G401 (cell line): ENCODE measurements around the gene IRAK1. TPM values are rescaled to one million over a fixed set of nuclear protein-coding genes. Genes with fewer than 3 reads are reported as not detected.

ENCODE experiments used
- DNase-seq: peaks from one replicate; pipeline ENCODE4 v3.0.0-alpha.2; 2015; ENCODE audit warnings: low spot score
- in situ Hi-C: cut with HindIII; loops from 2 replicates; pipeline ENCODE4 v1.10.0; 2016; ENCODE audit warnings: low sequenced_read_pairs, mixed read lengths
- total RNA-seq: library from RNA; depleted of rRNA; stranded (reverse); fragments of >200 nt; shearing (Covaris generic); gene quantifications from 2 replicates; pipeline ENCODE4 v1.2.3, GENCODE V29; 2014; rRNA removed

The IRAK1 gene
- total RNA-seq, 1 experiment from 2014 or later = 140 TPM

DNA sequence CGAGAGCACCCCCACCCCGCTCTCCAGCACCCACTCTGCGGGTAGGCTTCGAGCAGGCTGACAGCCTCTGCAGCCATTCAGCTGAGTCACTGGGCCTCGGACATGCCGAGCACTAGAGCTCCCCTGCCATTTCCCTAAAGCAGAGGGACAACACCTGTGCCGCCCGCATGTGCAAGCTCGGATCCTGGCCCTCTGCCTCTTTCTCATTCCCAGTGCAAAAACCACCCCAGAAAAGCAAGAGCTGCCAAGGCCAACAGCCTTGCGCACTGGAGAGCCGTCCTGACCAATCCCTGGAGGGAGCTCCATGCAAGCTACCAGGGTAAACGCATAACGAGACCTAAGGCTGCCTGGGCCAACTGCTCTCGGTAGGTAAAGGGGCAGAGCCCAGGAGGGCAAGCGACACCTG is 53.4 kb downstream of the IRAK1 start:
- peak; percentile 87 for DNase-seq
- in situ Hi-C loops = no loop called here

GRCh38 chrX:153965406-153965805 is 54.3 kb downstream of the IRAK1 start:
- DNase-seq = no peak
- in situ Hi-C loops = no loop called here

DNA sequence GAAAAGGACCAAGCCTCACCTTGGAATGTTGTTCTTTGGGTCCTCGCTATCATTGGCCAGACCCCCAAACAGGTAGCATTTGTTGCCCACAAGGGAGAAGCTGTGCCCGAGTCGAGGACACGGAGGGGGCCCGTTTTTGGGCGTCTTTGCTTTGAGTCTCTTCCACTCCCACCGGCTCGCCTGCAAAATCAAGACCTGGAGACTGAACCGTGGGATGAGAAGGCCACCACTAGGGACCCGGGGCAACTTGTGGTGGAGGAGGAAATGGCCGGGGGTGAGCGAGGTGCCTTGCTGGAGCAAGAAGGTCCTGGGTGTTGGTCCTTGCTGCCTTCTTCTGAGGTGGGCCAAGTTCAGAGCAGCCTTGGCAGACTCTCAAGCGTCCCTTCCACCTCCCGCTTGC is 55.6 kb downstream of the IRAK1 start:
- in situ Hi-C loops = no loop called here
- no peak for DNase-seq

- DNase-seq = no peak
- in situ Hi-C loops = no loop called here
Measured at GRCh38 chrX:153963546-153963945, 56.2 kb downstream of the IRAK1 start.

GRCh38 chrX:153961292-153961691 is 58.4 kb downstream of the IRAK1 start:
- in situ Hi-C loops = no loop called here
- DNase-seq = no peak

DNA sequence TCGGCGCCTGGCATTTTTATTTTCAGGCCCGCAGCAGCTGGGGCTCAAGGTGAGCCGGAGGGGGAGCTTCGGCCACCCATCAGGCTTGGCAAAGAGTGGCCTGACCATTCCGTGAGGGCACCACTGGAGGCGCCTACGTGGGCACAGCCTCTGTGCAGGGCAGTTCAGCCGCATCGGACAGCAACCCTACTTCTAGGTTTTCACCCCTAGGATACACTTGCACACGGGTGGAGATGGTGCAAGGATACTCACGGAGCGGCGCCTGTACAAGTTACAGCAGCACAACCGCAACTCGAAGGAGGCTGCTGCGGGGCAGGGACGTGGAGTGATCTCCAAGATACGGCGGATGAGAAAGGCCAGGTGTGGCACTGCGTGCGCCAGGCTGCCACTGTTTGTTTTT is 58.9 kb downstream of the IRAK1 start:
- no peak for DNase-seq
- in situ Hi-C loops = no loop called here

Other genes starting within 250 kb of the IRAK1 start
- gene SRPK3, start 238.9 kb downstream of the IRAK1 start, total RNA-seq = 0.06 TPM in 1 of 2 replicates, not detected in the other
- gene IDH3G, start 225.5 kb downstream of the IRAK1 start, total RNA-seq = 55.7 and 71.2 TPM in 2 replicates
- gene SSR4, start 225.2 kb downstream of the IRAK1 start, total RNA-seq = 142 and 157 TPM in 2 replicates
- gene PDZD4, start 189.4 kb downstream of the IRAK1 start, total RNA-seq = 15.6 and 16.9 TPM in 2 replicates
- 31.3 and 34.0 TPM in 2 replicates for gene L1CAM, start 133.7 kb downstream of the IRAK1 start, total RNA-seq
- gene AVPR2, start 115.2 kb downstream of the IRAK1 start, total RNA-seq = 0.25 TPM in 1 of 2 replicates, not detected in the other
- gene ARHGAP4, start 93.6 kb downstream of the IRAK1 start, total RNA-seq = 55.7 and 62.6 TPM in 2 replicates
- 136 and 159 TPM in 2 replicates for gene NAA10, start 84.9 kb downstream of the IRAK1 start, total RNA-seq
- gene RENBP, start 75.3 kb downstream of the IRAK1 start, total RNA-seq = 7.1 and 8.4 TPM in 2 replicates
- 12.4 and 16.1 TPM in 2 replicates for gene HCFC1, start 48.1 kb downstream of the IRAK1 start, total RNA-seq
- 1.4 and 7.4 TPM in 2 replicates for gene TMEM187, start 47.1 kb downstream of the IRAK1 start, total RNA-seq
- 19.8 and 33.1 TPM in 2 replicates for gene MECP2, start 77.8 kb upstream of the IRAK1 start, total RNA-seq
- gene OPN1LW, start 124.3 kb upstream of the IRAK1 start, total RNA-seq = not detected in 2 replicates
- gene OPN1MW, start 162.7 kb upstream of the IRAK1 start, total RNA-seq = not detected in 2 replicates
- gene OPN1MW2, start 199.9 kb upstream of the IRAK1 start, total RNA-seq = not detected in 2 replicates
- not detected in 2 replicates for gene OPN1MW3, start 237.7 kb upstream of the IRAK1 start, total RNA-seq